ENCODE results near the gene TMEM208. TPM values are rescaled to one million over a fixed set of nuclear protein-coding genes. Genes with fewer than 3 reads are reported as not detected.

The TMEM208 gene
- total RNA-seq, 1 experiment from 2014 or later: 43.3 TPM

GRCh38 chr16:67277294-67277998 lies 50.5 kb downstream of the TMEM208 start:
- DNase-seq (ENCODE audit: low read depth): peak; percentile 98

DNA sequence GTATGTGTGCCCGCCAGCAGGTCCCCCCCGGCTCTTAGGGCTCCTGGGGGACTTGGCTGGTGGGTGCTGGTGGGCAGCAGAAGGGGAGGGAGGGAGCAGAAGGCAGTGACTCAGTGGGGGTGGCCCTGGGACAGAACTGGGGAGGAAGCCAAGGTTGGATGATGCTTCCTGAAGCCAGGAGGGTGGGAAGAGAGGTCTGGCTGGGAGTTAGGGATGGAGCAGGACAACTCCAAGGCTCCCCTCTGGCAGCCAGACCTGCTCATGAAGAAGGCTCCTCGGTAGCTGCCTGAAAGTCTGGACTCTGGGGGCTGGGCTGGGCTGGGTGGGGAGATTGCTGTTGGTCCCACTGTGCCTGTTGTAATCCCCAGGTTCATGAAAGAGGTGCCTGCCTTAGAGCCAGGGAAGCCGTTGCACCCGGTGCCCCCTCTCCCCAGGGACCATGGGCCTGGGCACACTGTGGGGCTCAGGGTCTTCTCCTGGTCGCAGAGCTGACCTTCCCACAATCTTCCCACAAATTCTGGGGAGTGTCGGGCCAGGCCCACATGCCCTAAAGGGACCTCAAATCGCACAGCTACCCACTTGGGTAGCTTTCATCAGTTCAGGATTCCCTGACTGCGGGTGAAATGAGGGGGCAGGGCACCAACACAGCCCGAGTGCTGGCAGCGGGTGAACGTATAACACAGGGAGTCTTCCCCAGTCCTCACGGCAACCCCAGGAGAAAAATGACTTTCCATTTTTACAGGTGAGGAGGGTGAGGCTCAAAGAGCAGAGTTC lies 51.3 kb downstream of the TMEM208 start:
- peak; percentile 64 for DNase-seq (ENCODE audit: low read depth)

Other genes with a start within 250 kb of the TMEM208 start
- 0.06 and 0.77 TPM in 2 replicates for gene CES4A, start 238.5 kb upstream of the TMEM208 start, total RNA-seq (2014; rRNA removed)
- 121 and 123 TPM in 2 replicates for gene CBFB, start 198.0 kb upstream of the TMEM208 start, total RNA-seq (2014; rRNA removed)
- gene PHAF1, start 117.2 kb upstream of the TMEM208 start, total RNA-seq (2014; rRNA removed): 16.1 and 24.3 TPM in 2 replicates
- 75.5 and 85.0 TPM in 2 replicates for gene B3GNT9, start 76.1 kb upstream of the TMEM208 start, total RNA-seq (2014; rRNA removed)
- 31.2 and 46.0 TPM in 2 replicates for gene TRADD, start 67.2 kb upstream of the TMEM208 start, total RNA-seq (2014; rRNA removed)
- 24.5 and 32.5 TPM in 2 replicates for gene FBXL8, start 67.2 kb upstream of the TMEM208 start, total RNA-seq (2014; rRNA removed)
- gene HSF4, start 62.4 kb upstream of the TMEM208 start, total RNA-seq (2014; rRNA removed): 19.4 and 29.1 TPM in 2 replicates
- gene NOL3, start 56.6 kb upstream of the TMEM208 start, total RNA-seq (2014; rRNA removed): 58.0 and 58.6 TPM in 2 replicates
- 21.5 and 25.8 TPM in 2 replicates for gene MATCAP1, start 43.2 kb upstream of the TMEM208 start, total RNA-seq (2014; rRNA removed)
- 5.1 and 10.3 TPM in 2 replicates for gene EXOC3L1, start 37.0 kb upstream of the TMEM208 start, total RNA-seq (2014; rRNA removed)
- gene E2F4, start 35.0 kb upstream of the TMEM208 start, total RNA-seq (2014; rRNA removed): 126 and 153 TPM in 2 replicates
- 1.8 and 1.9 TPM in 2 replicates for gene ELMO3, start 28.0 kb upstream of the TMEM208 start, total RNA-seq (2014; rRNA removed)
- 27.0 and 29.7 TPM in 2 replicates for gene FHOD1, start 20.4 kb downstream of the TMEM208 start, total RNA-seq (2014; rRNA removed)
- 0.98 and 1.3 TPM in 2 replicates for gene SLC9A5, start 21.8 kb downstream of the TMEM208 start, total RNA-seq (2014; rRNA removed)
- 0.32 and 0.57 TPM in 2 replicates for gene PLEKHG4, start 52.4 kb downstream of the TMEM208 start, total RNA-seq (2014; rRNA removed)
- gene KCTD19, start 99.6 kb downstream of the TMEM208 start, total RNA-seq (2014; rRNA removed): not detected in 2 replicates
- not detected in 2 replicates for gene LRRC36, start 99.7 kb downstream of the TMEM208 start, total RNA-seq (2014; rRNA removed)
- gene TPPP3, start 166.4 kb downstream of the TMEM208 start, total RNA-seq (2014; rRNA removed): 11.9 and 17.6 TPM in 2 replicates
- gene ZDHHC1, start 189.3 kb downstream of the TMEM208 start, total RNA-seq (2014; rRNA removed): 9.9 and 13.5 TPM in 2 replicates
- gene HSD11B2, start 204.0 kb downstream of the TMEM208 start, total RNA-seq (2014; rRNA removed): 0.17 and 0.58 TPM in 2 replicates